Mesendoderm (in vitro differentiated cells): ENCODE data around the gene CNOT6L.
"Not testable (repeated sequence)": the region's sequence is repeated elsewhere in the genome, so short reads cannot be mapped to it uniquely, and the experiment has no call there.

Experiments used
- DNase-seq: peaks from one replicate; pipeline ENCODE4 v3.0.0; 2013
- H2AK5ac ChIP-seq: 2 replicates; pipeline ENCODE4 v1.6.1; 2013; ENCODE audit warnings: low read length, inconsistent platforms
- H2BK120ac ChIP-seq: 2 replicates; pipeline ENCODE4 v1.6.1; 2013; ENCODE audit warnings: low read depth, mild to moderate bottlenecking, low read length, moderate library complexity, mixed read lengths
- H2BK15ac ChIP-seq: replicated peaks from 2 replicates; pipeline ENCODE4 v1.6.1; 2013; ENCODE audit warnings: low read depth, mild to moderate bottlenecking, moderate library complexity
- H2BK5ac ChIP-seq: 2 replicates; pipeline ENCODE4 v1.6.1; 2013; ENCODE audit warnings: low read length, inconsistent platforms
- H3K18ac ChIP-seq: 2 replicates; pipeline ENCODE4 v1.6.1; 2013; ENCODE audit warnings: mild to moderate bottlenecking, low read length, mixed read lengths
- H3K23ac ChIP-seq: one replicate; pipeline ENCODE4 v1.6.1; 2013; ENCODE audit warnings: low read length
- H3K27ac ChIP-seq: 2 replicates; pipeline ENCODE4 v1.5.1; 2013; ENCODE audit warnings: low read depth, mild to moderate bottlenecking, inconsistent platforms, low read length, moderate library complexity
- H3K27me3 ChIP-seq: 2 replicates; pipeline ENCODE4 v1.6.1; 2013; ENCODE audit warnings: low read length, control low read depth, mild to moderate bottlenecking, inconsistent platforms; ENCODE audit not compliant: insufficient read depth, poor library complexity
- H3K36me3 ChIP-seq: 2 replicates; pipeline ENCODE4 v1.6.1; 2013; ENCODE audit warnings: low read length, inconsistent platforms; ENCODE audit not compliant: control insufficient read depth, insufficient read depth
- H3K4ac ChIP-seq: one replicate; pipeline ENCODE4 v1.6.1; 2013; ENCODE audit warnings: low read depth, mild to moderate bottlenecking, low read length, moderate library complexity
- H3K4me1 ChIP-seq: 2 replicates; pipeline ENCODE4 v1.6.1; 2013; ENCODE audit warnings: low read depth, low read length, inconsistent platforms; ENCODE audit not compliant: control insufficient read depth
- H3K4me2 ChIP-seq: 2 replicates; pipeline ENCODE4 v1.6.1; 2013; ENCODE audit warnings: low read length
- H3K4me3 ChIP-seq: 2 replicates; pipeline ENCODE4 v1.5.1; 2013; ENCODE audit warnings: mild to moderate bottlenecking, low read length
- H3K56ac ChIP-seq: one replicate; pipeline ENCODE4 v1.6.1; 2013; ENCODE audit warnings: low read length
- H3K79me1 ChIP-seq: 2 replicates; pipeline ENCODE4 v1.6.1; 2013; ENCODE audit warnings: low read length, inconsistent platforms
- H3K79me2 ChIP-seq: 2 replicates; pipeline ENCODE4 v1.6.1; 2013; ENCODE audit warnings: mild to moderate bottlenecking, low read length; ENCODE audit not compliant: control insufficient read depth, insufficient read depth
- H3K9ac ChIP-seq: 2 replicates; pipeline ENCODE4 v1.6.1; 2013; ENCODE audit warnings: low read length, inconsistent platforms
- H4K5ac ChIP-seq: one replicate; pipeline ENCODE4 v1.6.1; 2013; ENCODE audit warnings: low read length
- H4K8ac ChIP-seq: one replicate; pipeline ENCODE4 v1.6.1; 2013; ENCODE audit warnings: low read depth, mild to moderate bottlenecking, control low read depth, low read length, moderate library complexity
- WGBS: extraction: QIAGEN DNeasy Blood & Tissue Kit; methylation state at CpG from one replicate; pipeline ENCODE4 v1.1.7; 2013; ENCODE audit warnings: low lambda C conversion rate, missing lambda C conversion rate; ENCODE audit not compliant: insufficient coverage; ENCODE audit errors: extremely low coverage; 5-methylcytosine and 5-hydroxymethylcytosine counted together

The CNOT6L gene

GRCh38 chr4:77787969-77788368 lies 31.2 kb downstream of the CNOT6L start:
- H3K18ac ChIP-seq = no peak overlapping the region

GRCh38 chr4:77785669-77786068 lies 33.5 kb downstream of the CNOT6L start:
- Histone ChIP-seq H4K5ac (no peak overlapping the region), H2AK5ac (no peak overlapping the region), H3K79me2 (no peaks in the 10 kb centered on the region), H3K23ac (no peak overlapping the region), H3K27me3 (no peaks in the 10 kb centered on the region), H3K79me1 (no peaks in the 10 kb centered on the region), H3K27ac (no peak overlapping the region), H3K4ac (no peak overlapping the region), H3K4me1 (no peaks in the 10 kb centered on the region), H3K4me3 (no peak overlapping the region), H4K8ac (no peak overlapping the region), H3K18ac (no peak overlapping the region), H2BK5ac (no peak overlapping the region), H3K9ac (no peak overlapping the region), H2BK15ac (no peak overlapping the region), H3K56ac (no peak overlapping the region), H3K36me3 (no peaks in the 10 kb centered on the region), H3K4me2 (no peak overlapping the region), H2BK120ac (no peak overlapping the region)
- no peak for DNase-seq
- WGBS = no CpG with 5 or more reads among the region's 6 CpGs

More at GRCh38 chr4:77787969-77788368, 31.2 kb downstream of the CNOT6L start:
- Histone ChIP-seq H2BK120ac (no peak overlapping the region), H3K79me2 (no peaks in the 10 kb centered on the region), H4K8ac (no peak overlapping the region), H3K27ac (no peak overlapping the region), H4K5ac (no peak overlapping the region), H3K36me3 (no peaks in the 10 kb centered on the region), H3K4me3 (no peak overlapping the region), H2BK15ac (no peak overlapping the region), H3K4me1 (no peaks in the 10 kb centered on the region), H3K56ac (no peak overlapping the region), H2AK5ac (no peak overlapping the region), H3K23ac (no peak overlapping the region), H2BK5ac (no peak overlapping the region), H3K9ac (no peak overlapping the region), H3K79me1 (no peaks in the 10 kb centered on the region), H3K4me2 (no peak overlapping the region), H3K27me3 (no peaks in the 10 kb centered on the region), H3K4ac (no peak overlapping the region)
- no peak for DNase-seq
- WGBS = no CpG with 5 or more reads among the region's 3 CpGs

GRCh38 chr4:77783895-77784294 lies 35.3 kb downstream of the CNOT6L start:
- Histone ChIP-seq H3K27me3 (no peaks in the 10 kb centered on the region), H3K56ac (no peak overlapping the region), H3K9ac (no peak overlapping the region), H2BK15ac (no peak overlapping the region), H3K18ac (no peak overlapping the region), H3K27ac (no peak overlapping the region), H3K36me3 (no peaks in the 10 kb centered on the region), H3K4me2 (no peak overlapping the region), H2AK5ac (no peak overlapping the region), H3K4me1 (no peaks in the 10 kb centered on the region), H3K79me1 (no peaks in the 10 kb centered on the region), H3K4ac (no peak overlapping the region), H4K8ac (no peak overlapping the region), H3K79me2 (no peaks in the 10 kb centered on the region), H4K5ac (no peak overlapping the region), H2BK120ac (no peak overlapping the region), H3K4me3 (no peak overlapping the region), H2BK5ac (no peak overlapping the region), H3K23ac (no peak overlapping the region)
- WGBS = no CpG with 5 or more reads among the region's 6 CpGs
- no peak for DNase-seq

- no peaks in the 10 kb centered on the region for H3K27me3 ChIP-seq
- WGBS = no CpG with 5 or more reads among the region's 1 CpG
Observed at GRCh38 chr4:77782102-77782835, 36.9 kb downstream of the CNOT6L start.

GRCh38 chr4:77780762-77781161 lies 38.4 kb downstream of the CNOT6L start:
- H2BK120ac ChIP-seq, H3K79me2 ChIP-seq, H2AK5ac ChIP-seq, H3K4me1 ChIP-seq, H3K27me3 ChIP-seq, H3K4ac ChIP-seq, H3K27ac ChIP-seq, H3K56ac ChIP-seq, H4K5ac ChIP-seq, H2BK5ac ChIP-seq, H4K8ac ChIP-seq, H3K79me1 ChIP-seq, H2BK15ac ChIP-seq, H3K4me2 ChIP-seq, H3K18ac ChIP-seq, H3K9ac ChIP-seq, H3K23ac ChIP-seq, H3K36me3 ChIP-seq, DNase-seq, H3K4me3 ChIP-seq: not testable (repeated sequence)
- no CpG with 5 or more reads among the region's 2 CpGs for WGBS

More at GRCh38 chr4:77782102-77782835, 36.9 kb downstream of the CNOT6L start:
- Histone ChIP-seq H2BK15ac (no peak overlapping the region), H2BK5ac (no peak overlapping the region), H2AK5ac (no peak overlapping the region), H3K79me1 (no peaks in the 10 kb centered on the region), H3K4me1 (no peaks in the 10 kb centered on the region), H3K9ac (no peak overlapping the region), H3K36me3 (no peaks in the 10 kb centered on the region), H2BK120ac (no peak overlapping the region), H3K27ac (no peak overlapping the region), H3K23ac (no peak overlapping the region), H3K56ac (no peak overlapping the region), H3K18ac (no peak overlapping the region), H3K4me2 (no peak overlapping the region), H4K5ac (no peak overlapping the region), H3K79me2 (no peaks in the 10 kb centered on the region), H3K4ac (no peak overlapping the region), H3K4me3 (no peak overlapping the region), H4K8ac (no peak overlapping the region)
- DNase-seq = no peak
